Measurements from ENCODE around the gene CEP57.
A peak's percentile ranks its signal among the peaks of the same experiment; 100 is the strongest.

The CEP57 gene

DNA sequence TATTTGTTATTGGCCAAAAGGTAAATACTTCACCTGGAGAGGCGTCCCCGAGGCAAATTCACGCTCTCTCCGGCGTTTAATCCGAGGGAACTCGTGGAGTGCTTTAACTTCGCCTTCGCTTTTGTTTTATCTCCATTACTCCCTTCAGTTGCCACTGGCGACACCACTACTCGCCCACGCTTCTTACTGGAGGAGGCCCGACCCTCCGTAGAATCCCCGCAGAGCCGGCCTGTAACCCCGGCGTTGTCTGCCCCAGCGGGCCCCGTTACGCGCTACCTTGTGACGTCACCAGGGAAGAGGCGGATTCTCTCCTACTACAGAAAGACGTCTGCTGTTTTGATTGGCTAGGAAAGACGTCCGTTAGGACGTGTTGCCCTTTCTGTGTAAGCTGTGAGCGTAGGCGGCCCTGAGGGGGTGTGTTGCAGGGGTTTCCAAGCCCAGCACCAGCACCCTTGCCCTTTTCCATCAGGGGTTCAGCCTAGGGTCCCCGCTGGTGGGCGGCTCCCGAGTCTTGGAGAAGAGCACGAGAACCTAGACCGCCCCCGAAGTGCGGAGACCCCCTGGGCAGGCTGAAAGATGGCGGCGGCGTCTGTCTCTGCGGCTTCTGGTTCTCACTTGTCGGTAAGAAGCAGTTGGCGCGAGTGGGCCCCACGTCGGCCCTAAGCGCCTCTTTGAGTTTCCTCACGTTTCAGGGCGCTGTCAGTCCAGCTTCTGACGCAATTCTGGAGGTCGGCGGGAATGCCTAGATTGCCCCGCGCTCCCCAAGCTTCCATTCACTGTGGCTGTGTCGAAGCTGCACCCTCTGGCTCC is at the start of gene CEP57:
TSS of gene CEP57 (plus strand) at position 376 of the 810 bp plus-strand sequence. CDS start at position 577, 201 bp downstream.
- peak; percentile 94 to 96 for DNase-seq (ENCODE audit: low read depth in 2 of 2)

DNA sequence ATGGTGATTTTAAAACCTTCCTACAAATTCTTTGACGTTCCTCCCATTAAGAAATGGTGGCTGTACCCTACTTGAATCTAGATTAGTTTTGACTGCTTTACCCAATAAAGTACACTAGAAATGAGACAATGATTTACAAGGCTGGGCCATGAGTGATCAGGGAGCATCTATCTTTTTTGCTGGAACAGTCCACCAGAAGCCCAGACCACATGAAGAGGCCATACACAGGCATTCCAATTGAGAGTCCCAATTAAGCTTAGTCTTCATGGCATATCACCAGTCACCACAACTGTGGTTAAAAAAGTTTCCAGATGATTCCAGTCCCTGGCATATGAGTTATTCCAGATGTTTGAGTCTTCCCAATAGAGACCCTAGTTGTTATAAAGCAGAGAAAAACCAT is 40.2 kb upstream of the CEP57 start:
- no peak for DNase-seq (ENCODE audit: low read depth in 2 of 2)

DNA sequence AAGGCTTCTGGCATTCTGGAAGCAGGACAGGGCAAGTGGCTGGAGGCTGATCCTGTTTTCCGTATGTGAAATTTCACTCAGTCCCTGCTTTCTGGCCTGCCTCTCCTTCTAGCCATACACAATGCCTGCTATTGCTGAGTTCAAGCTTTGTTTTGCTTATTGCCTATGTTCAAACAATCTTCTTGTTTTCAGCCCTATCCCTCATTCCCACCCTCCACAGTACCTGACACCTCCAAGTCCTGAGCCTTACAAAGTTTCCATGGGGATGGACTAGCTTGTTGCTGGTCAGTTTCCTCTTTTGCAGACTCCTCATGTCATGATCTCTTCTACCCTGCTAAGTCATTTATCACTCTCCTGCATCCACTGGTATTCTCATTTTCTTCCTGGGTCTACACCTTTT is 38.8 kb upstream of the CEP57 start:
- DNase-seq (ENCODE audit: low read depth in 2 of 2), result no peak

DNA sequence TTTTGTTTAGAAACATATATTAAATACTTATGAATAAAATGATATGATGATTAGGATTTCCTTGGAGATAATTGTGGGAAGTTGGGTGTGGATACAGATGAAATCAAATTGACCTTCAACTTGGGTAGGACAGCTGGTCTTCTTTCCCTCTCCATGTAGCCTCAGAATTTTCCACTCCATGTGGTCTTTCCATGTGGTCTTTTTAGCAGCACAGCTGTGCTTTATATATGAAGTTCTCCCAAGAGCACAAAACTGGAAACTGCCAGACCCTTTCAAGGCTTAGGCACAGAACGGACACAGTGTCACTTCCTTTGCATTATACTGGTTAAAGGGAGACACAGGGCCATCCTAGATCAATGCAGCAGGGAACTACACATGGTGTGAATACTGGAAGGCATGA is 29.4 kb upstream of the CEP57 start:
- DNase-seq (ENCODE audit: low read depth in 2 of 2), result no peak

DNA sequence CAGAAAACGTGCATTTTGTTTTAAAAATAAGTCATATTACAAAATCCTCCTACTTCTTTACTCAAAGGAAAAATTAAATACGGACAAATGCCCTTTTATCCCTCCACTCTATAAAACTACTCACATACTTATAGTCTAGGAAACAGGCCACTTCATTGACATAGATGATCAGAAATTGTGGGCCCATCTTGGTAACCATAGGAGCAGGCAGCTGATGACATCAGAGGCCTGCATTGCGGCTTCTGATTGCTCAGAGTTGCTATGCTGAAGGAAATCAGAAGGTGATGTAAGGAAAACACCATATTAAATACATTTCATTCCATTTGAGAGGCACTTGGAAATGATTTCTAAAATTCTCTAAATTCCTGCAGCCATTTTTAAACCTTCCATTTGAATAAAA is 27.8 kb upstream of the CEP57 start:
- no peak for DNase-seq (ENCODE audit: low read depth in 2 of 2)

DNA sequence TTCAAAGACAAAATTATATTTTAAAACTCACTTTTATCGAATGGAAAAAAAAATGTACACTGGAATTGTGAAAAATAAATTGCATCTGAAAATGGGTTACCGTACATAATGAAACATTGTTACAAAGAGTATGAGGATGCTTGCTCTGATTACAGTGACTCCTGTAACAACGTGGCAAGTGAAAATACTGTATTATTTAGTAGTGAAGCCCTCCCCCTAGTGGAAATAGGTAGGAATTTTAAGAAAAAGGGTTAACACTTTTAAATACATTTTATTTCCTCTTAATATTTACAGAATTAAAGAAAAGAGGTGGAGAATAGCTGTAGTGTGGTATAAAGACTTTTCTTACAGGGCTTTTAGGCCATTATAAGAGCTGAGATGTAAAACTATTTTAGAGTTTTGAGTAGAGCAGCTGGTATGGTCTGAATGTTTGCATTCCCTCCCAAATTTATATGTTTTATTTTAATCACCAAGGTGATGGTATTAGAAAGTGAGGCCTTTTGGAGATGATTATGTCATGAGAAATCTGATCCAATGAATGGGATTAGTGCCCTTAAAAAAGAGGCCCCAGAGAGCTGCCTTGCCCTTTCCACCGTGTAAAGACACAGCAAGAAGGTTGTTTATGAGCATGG is 25.9 kb upstream of the CEP57 start:
- no peak for DNase-seq (ENCODE audit: low read depth in 2 of 2)

DNA sequence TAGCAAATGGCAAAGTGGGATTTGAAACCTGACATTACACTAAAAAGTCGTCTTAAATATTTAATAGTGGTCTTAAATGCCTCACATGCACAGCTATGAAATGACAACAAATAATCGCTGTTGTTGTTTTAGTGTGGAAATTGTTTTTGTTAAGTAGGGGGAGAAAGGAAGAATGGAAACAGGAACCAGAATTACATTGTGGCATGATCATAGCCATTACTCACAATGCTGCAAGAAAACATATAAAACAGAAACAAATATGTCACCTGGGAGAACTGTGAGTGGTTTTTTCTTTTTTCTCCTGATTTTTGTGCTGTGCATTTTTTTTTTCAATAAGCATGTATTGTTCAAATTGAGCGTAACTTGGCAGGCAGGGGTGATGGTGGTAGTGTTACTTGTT is 23.6 kb upstream of the CEP57 start:
- DNase-seq (ENCODE audit: low read depth in 2 of 2), result no peak

DNA sequence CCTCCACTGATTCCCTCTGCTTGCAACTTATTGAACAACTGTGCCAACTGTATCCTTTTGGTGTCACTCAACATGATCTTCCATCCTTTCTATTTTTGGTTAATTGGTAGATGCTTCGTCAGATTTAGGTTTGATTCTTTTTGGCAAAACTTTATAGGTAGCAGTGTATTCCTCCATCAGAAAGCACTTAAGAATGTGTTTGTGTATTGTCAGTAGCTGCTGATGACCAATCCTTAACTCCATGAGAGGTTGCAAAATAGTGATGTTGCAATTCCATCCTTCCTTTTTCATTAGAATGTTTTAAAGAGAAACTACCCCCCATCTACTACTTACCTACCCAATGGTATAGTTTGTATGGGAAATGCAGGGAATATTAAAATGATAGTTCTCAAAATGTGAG is 22.8 kb upstream of the CEP57 start:
- DNase-seq (ENCODE audit: low read depth in 2 of 2), result no peak

DNA sequence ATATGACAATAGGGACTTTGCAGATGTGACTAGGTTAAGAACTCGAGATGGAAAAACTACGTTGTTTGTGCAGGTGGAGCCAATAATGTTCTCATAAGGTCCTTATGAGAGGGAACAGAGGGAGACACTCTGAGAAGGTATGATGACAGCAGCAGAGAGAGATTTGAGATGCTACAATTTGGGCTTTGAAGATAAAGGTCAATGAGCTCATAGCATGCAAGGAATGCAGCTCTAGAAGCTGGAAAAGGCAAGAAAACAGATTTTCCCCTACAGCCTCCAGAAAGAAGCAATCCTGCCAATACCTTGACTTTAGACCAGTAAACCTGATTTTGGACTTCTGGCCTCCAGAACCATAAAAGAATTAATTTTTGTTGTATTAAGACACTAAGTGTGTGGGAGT is 21.8 kb upstream of the CEP57 start:
- DNase-seq (ENCODE audit: low read depth in 2 of 2), result no peak

DNA sequence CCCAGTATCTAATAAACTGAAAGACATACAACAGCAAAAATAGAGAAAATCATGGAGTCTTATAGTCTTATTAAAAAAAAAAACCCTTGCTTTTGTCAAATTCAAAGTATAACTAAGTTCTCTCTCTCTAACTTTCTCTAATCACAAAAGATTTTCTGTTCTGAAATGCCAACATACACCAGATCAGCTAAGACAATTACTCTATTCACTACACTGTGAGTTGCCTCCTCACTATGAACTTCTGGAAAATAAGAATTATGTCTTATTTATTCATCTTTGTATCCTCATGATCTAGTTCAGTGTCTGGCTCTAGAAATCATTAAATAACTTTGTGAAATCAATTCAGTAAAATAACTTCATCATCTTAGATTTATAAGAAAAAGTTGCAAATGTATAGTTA is 13.4 kb upstream of the CEP57 start:
- DNase-seq (ENCODE audit: low read depth in 2 of 2), result no peak

DNA sequence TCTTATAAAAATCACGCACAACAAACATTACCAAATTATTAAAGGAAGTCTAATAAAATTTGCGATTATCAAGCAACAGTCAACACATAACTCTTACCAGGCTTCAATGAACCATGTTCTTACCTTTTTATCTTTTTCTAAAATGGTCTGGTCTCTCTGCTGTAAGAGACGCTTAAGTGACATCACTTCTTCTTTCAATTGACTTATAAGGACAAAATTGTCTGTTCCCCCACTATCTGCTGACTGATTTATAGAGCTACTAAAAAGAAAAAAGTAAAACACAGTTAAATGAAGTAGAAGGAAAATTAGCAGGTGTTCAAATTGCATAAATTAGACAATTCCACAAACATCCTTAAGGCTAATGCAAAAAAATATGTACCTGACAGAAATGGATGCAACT is 11.6 kb upstream of the CEP57 start:
- no peak for DNase-seq (ENCODE audit: low read depth in 2 of 2)

DNA sequence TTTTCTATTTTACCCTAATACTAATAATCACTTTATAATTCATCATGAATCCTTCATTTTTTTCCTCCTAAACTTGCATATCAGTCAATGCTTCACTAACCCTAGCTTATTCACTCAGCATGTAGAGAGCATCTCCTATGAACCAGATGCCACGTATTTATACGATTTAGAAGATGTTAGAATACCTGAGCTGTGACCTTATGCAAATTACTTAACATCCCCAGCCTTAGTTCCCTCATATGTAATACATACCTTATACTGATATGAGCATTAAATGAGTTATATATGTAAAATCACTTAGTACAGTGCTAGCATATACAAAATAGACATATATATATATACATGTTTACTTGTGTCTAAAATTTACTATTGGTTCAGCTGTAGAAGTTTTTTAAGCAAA is 9.8 kb upstream of the CEP57 start:
- no peak for DNase-seq (ENCODE audit: low read depth in 2 of 2)

DNA sequence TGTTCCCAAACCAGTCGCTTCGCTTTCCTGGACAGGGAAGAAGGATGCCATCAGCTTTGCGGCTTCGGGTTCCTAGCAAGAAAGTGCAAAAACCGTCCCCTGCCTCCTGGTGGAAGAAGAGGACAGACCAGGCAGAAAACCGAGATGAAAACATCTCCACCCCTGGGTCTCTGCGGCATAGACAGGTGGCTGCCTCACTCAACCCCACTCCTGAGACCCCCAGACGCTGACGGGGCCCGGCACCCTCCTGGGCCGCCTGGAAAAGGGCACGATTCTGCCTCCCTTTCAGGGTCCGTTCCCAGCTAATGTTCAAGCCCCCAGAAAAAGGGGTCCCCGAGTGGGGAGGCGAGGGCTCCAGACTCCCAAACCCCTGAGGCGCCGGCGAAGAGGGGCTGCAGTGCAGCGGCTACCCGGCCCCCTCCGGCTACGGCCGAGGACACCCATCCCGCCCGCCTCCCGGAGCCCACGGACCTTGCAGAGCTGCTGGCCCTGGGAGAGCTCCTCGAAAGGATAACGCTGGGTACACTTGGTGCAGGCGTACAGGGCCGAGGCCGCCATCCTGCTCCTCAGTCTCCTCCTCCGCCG is 1.3 kb upstream of the CEP57 start:
- DNase-seq (ENCODE audit: low read depth in 2 of 2), result peak; percentile 10 to 11

DNA sequence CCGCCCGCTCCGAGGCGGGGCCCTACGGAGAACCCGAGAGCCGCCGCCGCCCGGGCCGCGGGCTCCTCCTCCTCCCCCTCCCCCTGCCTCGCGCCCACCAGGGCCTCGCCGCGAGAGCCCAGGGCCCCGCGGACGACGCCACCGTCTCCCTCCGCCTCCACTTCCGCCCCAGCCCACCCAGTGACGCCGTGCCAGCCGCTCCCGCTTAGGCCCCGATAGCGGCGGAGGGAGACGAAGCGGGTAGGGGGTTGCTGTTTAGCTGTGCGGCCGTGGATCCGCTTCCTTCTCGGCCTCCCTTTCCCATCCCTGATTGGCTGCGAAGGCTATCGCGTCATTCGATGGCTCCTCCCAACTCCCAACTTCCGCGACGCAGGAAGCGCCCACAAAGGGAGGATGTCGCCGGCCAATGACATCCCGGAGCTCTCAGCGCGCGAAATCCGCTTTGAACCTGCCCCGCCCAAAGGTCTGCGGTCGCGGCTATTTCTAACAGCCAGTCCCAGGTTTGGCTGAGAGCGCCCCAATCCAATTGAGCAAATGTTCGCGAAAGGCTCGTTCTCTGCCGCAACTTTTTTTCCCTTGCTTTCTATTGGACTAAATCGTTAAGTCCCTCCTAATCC is 684 bp upstream of the CEP57 start, which contains the start of gene FAM76B:
TSS of gene FAM76B (minus strand) at position 277 of the 617 bp plus-strand sequence. CDS start 304 bp downstream, outside the sequence.
- peak; percentile 94 to 95 for DNase-seq (ENCODE audit: low read depth in 2 of 2)

DNA sequence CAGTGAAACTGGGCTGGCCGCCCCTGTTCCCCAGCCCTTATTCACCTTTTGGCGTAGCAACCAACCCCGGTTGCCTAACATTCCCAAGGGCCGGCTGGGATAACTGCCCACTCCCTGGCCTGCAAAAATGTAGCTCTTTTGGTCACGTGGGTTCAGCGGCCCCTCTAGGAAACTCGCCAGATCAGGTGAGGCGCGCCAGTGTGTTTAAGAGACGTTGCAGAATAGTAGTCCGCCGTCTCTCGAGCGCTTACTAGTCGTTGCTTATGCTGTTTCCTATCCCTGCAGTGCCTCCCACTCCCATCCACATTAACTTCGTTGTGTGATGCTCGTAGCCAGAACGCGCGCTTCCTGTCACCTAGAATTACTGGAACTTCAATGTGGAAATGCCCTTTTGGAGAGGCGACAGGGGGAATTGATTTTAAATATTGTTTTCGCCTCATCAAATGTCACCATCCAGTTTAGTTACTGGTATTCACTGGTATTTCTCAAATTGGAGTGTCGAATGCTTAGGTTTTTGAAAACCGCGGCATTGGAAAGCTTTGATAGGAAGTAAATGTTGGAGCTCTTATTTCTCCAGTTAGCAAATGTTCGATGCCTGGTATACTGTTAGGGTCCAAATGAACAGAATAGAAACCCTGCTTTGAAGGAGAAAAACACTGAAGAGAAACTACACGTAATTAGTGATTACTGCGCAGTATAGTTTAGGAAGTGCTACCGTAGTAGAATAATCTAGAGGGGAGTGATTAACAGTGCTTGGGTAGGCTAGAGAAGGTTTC is 823 bp downstream of the CEP57 start:
- peak; percentile 41 to 45 for DNase-seq (ENCODE audit: low read depth in 2 of 2)

DNA sequence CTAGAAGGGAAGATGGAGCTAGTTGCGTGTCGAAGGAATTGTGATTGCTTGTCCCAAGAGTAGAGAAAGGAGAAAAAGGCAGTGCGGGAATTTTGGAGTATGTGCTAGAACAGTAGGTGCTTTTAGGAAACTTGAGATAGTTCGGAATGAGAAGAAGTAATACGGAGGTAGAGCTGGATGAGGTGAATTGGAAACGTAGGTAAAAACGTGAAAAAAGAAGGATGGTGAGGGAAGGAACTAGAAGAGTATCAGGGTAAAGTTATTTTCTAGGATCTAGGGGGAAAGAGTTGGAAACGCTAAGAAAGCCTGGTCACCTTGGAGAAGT is 1.4 kb downstream of the CEP57 start:
- DNase-seq (ENCODE audit: low read depth in 2 of 2), result no peak

DNA sequence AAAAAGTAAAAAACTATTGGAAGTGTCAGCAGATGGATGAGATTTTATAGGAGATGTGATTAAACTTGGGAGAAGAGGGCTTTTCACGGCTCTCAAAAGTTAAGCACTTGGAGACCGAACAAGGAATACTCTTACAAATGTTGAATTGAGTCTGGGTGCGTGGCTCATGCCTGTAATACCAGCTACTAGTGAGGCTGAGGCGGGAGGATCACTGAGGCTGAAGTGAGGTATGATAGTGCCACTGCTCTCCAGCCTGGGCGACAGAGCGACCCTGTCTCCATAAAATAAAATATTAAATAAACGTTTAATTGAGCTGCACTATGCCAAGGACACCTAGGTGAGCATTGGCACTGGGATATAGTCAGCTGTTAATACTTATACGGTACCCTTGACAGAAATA is 1.9 kb downstream of the CEP57 start:
- DNase-seq (ENCODE audit: low read depth in 2 of 2), result no peak

DNA sequence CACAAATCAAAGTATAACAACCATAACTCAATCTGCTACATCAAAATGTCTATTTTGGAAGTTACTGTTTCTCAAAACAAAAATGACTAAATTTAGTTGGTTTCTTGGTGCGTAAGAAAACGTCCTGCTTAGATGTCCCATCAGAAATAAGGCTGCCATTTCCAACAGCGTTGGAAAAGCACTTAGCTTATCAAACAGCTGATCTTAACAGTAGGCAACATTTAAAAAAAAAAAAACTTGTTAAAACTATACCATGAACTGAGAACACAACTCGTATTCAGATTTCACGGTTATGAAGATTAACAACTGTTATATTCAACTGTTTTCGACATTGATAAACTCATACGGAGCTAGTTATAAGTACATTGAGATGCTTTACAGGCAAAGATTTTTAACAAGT is 2.4 kb downstream of the CEP57 start:
- no peak for DNase-seq (ENCODE audit: low read depth in 2 of 2)

DNA sequence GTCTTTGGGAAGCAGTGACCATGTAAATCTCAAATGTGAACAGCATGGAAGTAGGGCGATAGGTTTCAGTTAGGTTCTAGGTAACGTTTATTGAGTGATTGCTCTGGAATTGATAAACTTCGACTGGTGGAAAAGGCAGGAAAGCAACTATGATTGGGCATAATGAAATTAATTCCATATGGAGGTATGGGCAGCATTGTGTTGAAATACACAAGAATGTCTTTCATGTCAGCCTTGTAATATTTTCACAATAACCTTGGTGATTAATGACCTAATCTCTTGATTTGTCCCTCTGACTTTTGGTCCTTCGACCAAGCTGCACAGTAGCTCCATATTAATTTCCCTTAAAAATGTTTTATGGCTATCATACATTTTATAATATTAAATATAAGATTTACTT is 2.8 kb downstream of the CEP57 start:
- DNase-seq (ENCODE audit: low read depth in 2 of 2), result no peak

DNA sequence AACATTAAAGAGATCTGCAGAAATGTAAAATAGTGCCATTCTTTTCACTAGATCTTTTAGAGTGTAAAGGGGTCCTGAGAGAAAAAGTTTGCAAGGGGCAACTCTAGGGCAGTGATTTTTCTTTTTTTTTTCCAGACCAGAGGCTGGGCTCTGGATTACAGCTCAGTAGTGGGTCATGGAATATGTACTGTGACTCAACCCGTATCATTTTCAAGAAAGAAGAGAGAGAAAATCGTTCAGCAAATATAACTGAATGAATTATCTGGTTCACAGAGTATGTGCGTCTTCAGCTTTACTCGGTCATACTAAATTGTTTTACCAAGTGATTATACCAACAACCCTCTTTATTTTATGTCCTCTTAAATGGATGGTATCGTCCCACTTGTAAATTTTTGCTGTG is 3.8 kb downstream of the CEP57 start:
- DNase-seq (ENCODE audit: low read depth in 2 of 2), result no peak

DNA sequence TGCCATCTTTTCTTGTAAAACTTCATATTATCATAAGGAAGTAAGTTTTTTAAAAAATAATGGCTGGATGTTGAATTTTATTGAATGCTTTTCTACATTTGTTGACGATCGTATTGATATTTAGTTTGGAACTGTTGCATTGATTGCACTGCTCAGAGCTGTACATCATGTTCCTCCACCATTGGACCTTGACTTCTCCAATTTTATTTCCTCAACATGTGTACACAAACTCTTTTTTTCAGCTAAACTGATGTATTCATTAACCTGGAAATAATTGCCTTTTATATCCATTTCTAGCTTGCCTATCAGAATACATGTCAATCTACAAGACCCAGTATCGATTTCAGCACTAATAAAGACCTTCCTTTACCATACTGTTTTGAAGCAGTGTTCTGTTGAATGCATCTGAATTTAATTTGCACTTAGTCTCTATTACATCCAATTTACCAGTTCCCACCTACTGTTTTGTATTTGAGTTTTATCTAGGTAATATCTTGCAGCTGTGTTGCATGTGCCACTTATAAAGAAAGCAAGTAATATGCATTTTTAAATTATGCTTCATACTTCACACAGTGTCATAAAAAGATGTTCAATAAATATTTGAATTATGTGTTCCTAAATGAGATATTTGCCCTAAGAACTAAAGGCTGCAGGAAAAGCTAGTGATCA is 5.5 kb downstream of the CEP57 start:
- DNase-seq (ENCODE audit: low read depth in 2 of 2), result no peak
